ENCODE data around the gene PLPP4. TPM values are rescaled to one million over a fixed set of nuclear protein-coding genes. Genes with fewer than 3 reads are reported as not detected.

Gene PLPP4
- total RNA-seq, 1 experiment from 2014 or later, result 1.3 TPM

GRCh38 chr10:120424198-120424464 lies 32.9 kb upstream of the PLPP4 start:
- H3K4me3 Mint-ChIP-seq (ENCODE audit: unreplicated experiment), result no peak overlapping the region
- H3K27ac Mint-ChIP-seq (ENCODE audit: low read depth, unreplicated experiment), result no peak overlapping the region
- no peak for TF ChIP-seq CTCF (IDR thresholded peaks at IDR 0.05; ENCODE audit: unreplicated experiment)

GRCh38 chr10:120426306-120426705 lies 30.7 kb upstream of the PLPP4 start:
- no peak for TF ChIP-seq CTCF (IDR thresholded peaks at IDR 0.05; ENCODE audit: unreplicated experiment)
- Mint-ChIP-seq H3K27me3 (ENCODE audit: insufficient read depth, unreplicated experiment) (peaks cover 4% of the 10 kb centered on the region), H3K36me3 (ENCODE audit: insufficient read depth, unreplicated experiment) (no peaks in the 10 kb centered on the region), H3K4me3 (ENCODE audit: unreplicated experiment) (no peak overlapping the region), H3K4me1 (ENCODE audit: insufficient read depth, unreplicated experiment) (peaks cover 26% of the 10 kb centered on the region), H3K27ac (ENCODE audit: low read depth, unreplicated experiment) (no peak overlapping the region), H3K9me3 (ENCODE audit: unreplicated experiment) (no peaks in the 10 kb centered on the region)
- no TSS peak for BruUV-seq (replicated peaks)
- POLR2A ChIA-PET, result no interaction called here
- CTCF ChIA-PET, result interaction anchor here (0.7 to 5.6 kb wide), 2 partner anchors 217 to 312 kb away, joined by 3 to 178 read pairs; no protein-coding TSS in a partner anchor
- no peak for DNase-seq (ENCODE audit: unreplicated experiment)
- intact Hi-C loops (cut with micrococcal nuclease), result loop anchor here (10.0 kb wide), 1 partner anchor 202 kb away; no protein-coding TSS in a partner anchor

More at GRCh38 chr10:120424198-120424464, 32.9 kb upstream of the PLPP4 start:
- Mint-ChIP-seq H3K9me3 (ENCODE audit: unreplicated experiment) (no peaks in the 10 kb centered on the region), H3K36me3 (ENCODE audit: insufficient read depth, unreplicated experiment) (no peaks in the 10 kb centered on the region), H3K27me3 (ENCODE audit: insufficient read depth, unreplicated experiment) (no peaks in the 10 kb centered on the region), H3K4me1 (ENCODE audit: insufficient read depth, unreplicated experiment) (peaks cover 26% of the 10 kb centered on the region)
- intact Hi-C loops (cut with micrococcal nuclease), result loop anchor here (5.0 to 10.0 kb wide), 3 partner anchors 83 to 199 kb away; no protein-coding TSS in a partner anchor
- DNase-seq (ENCODE audit: unreplicated experiment), result no peak
- CTCF ChIA-PET, result interaction anchor here (0.5 to 5.6 kb wide), 34 partner anchors 8 to 1476 kb away, joined by 3 to 178 read pairs (median 6); no protein-coding TSS in a partner anchor
- POLR2A ChIA-PET, result no interaction called here
- BruUV-seq (replicated peaks), result no TSS peak

GRCh38 chr10:120428754-120429153 lies 28.3 kb upstream of the PLPP4 start:
- no peaks in the 10 kb centered on the region for H3K36me3 Mint-ChIP-seq (ENCODE audit: insufficient read depth, unreplicated experiment)
- no TSS peak for BruUV-seq (replicated peaks)
- DNase-seq (ENCODE audit: unreplicated experiment), result no peak
- H3K27me3 Mint-ChIP-seq (ENCODE audit: insufficient read depth, unreplicated experiment), result peaks cover 11% of the 10 kb centered on the region
- no peak overlapping the region for H3K4me3 Mint-ChIP-seq (ENCODE audit: unreplicated experiment)
- POLR2A ChIA-PET, result no interaction called here
- no peaks in the 10 kb centered on the region for H3K9me3 Mint-ChIP-seq (ENCODE audit: unreplicated experiment)
- no peak overlapping the region for H3K27ac Mint-ChIP-seq (ENCODE audit: low read depth, unreplicated experiment)
- no peak for TF ChIP-seq CTCF (IDR thresholded peaks at IDR 0.05; ENCODE audit: unreplicated experiment)
- H3K4me1 Mint-ChIP-seq (ENCODE audit: insufficient read depth, unreplicated experiment), result peaks cover 25% of the 10 kb centered on the region
- CTCF ChIA-PET, result no interaction called here
- intact Hi-C loops (cut with micrococcal nuclease), result loop anchor here (10.0 kb wide), 1 partner anchor 204 kb away; no protein-coding TSS in a partner anchor

- H3K9me3 Mint-ChIP-seq (ENCODE audit: unreplicated experiment), result no peaks in the 10 kb centered on the region
- BruUV-seq (replicated peaks), result no TSS peak
- H3K27ac Mint-ChIP-seq (ENCODE audit: low read depth, unreplicated experiment), result no peak overlapping the region
- H3K4me3 Mint-ChIP-seq (ENCODE audit: unreplicated experiment), result no peak overlapping the region
- ChIA-PET POLR2A (no interaction called here), CTCF (no interaction called here)
- TF ChIP-seq CTCF (IDR thresholded peaks at IDR 0.05; ENCODE audit: unreplicated experiment), result no peak
- peaks cover 11% of the 10 kb centered on the region for H3K27me3 Mint-ChIP-seq (ENCODE audit: insufficient read depth, unreplicated experiment)
- no peaks in the 10 kb centered on the region for H3K36me3 Mint-ChIP-seq (ENCODE audit: insufficient read depth, unreplicated experiment)
- DNase-seq (ENCODE audit: unreplicated experiment), result no peak
- H3K4me1 Mint-ChIP-seq (ENCODE audit: insufficient read depth, unreplicated experiment), result peaks cover 19% of the 10 kb centered on the region
- intact Hi-C loops (cut with micrococcal nuclease), result loop anchor here (10.0 kb wide), 1 partner anchor 205 kb away; no protein-coding TSS in a partner anchor
Observed at GRCh38 chr10:120429395-120429794, 27.6 kb upstream of the PLPP4 start.

Data from MCF 10A (cell line).